EH (cell line): ENCODE results near the gene AFDN.
A peak's percentile ranks its signal among the peaks of the same experiment; 100 is the strongest.

Experiments
- DNase-seq: peaks from one replicate; pipeline ENCODE4 v3.0.0-alpha.2; 2015; ENCODE audit warnings: low read depth

AFDN gene

GRCh38 chr6:167812088-167812487 is 14.6 kb upstream of the AFDN start:
- DNase-seq: no peak

- DNase-seq: no peak
These were observed 11.3 kb upstream of the AFDN start for GRCh38 chr6:167815296-167815980.

GRCh38 chr6:167817016-167817415 is 9.7 kb upstream of the AFDN start:
- no peak for DNase-seq

- DNase-seq: no peak
These were observed 9.0 kb upstream of the AFDN start for GRCh38 chr6:167817729-167818128.

GRCh38 chr6:167819576-167819975 is 7.1 kb upstream of the AFDN start:
- DNase-seq: no peak

- no peak for DNase-seq
These were observed 6.0 kb upstream of the AFDN start for GRCh38 chr6:167820681-167821080.

- peak; percentile 73 for DNase-seq
These were observed 1.9 kb upstream of the AFDN start for GRCh38 chr6:167824591-167825331.

GRCh38 chr6:167825332-167826229 is 1.1 kb upstream of the AFDN start:
- DNase-seq: peak; percentile 53

- peak; percentile 56 for DNase-seq
These were observed 348 bp upstream of the AFDN start for GRCh38 chr6:167826230-167826895.

- peak; percentile 44 for DNase-seq
These were observed 1.0 kb downstream of the AFDN start for GRCh38 chr6:167827583-167828324.

GRCh38 chr6:167828325-167828956 is 1.7 kb downstream of the AFDN start:
- no peak for DNase-seq

- peak; percentile 12 for DNase-seq
These were observed 2.8 kb downstream of the AFDN start for GRCh38 chr6:167829513-167829912.

- DNase-seq: no peak
These were observed 4.6 kb downstream of the AFDN start for GRCh38 chr6:167831281-167831828.

- DNase-seq: no peak
These were observed 6.0 kb downstream of the AFDN start for GRCh38 chr6:167832497-167833395.

GRCh38 chr6:167833396-167833763 is 6.7 kb downstream of the AFDN start:
- no peak for DNase-seq

GRCh38 chr6:167835260-167835659 is 8.5 kb downstream of the AFDN start:
- DNase-seq: no peak

GRCh38 chr6:167836721-167837120 is 10.0 kb downstream of the AFDN start:
- DNase-seq: no peak

GRCh38 chr6:167838207-167838748 is 11.6 kb downstream of the AFDN start:
- DNase-seq: no peak

GRCh38 chr6:167839343-167839742 is 12.6 kb downstream of the AFDN start:
- no peak for DNase-seq
